ENCODE results near the gene CENPT.

GRCh38 chr16:67855789-67856188 lies 8.3 kb upstream of the CENPT start:
- TF ChIP-seq EZH2 (IDR thresholded peaks at IDR 0.05; ENCODE audit: borderline replicate concordance, insufficient read depth, low read depth, low read length, poor library complexity, severe bottlenecking) (no peak), CTCF (IDR thresholded peaks at IDR 0.05) (no peak)
